Fibroblast of pulmonary artery (primary cell): ENCODE results near the gene CA10.

ENCODE experiments used
- DNase-seq: peaks from one replicate; pipeline ENCODE4 v3.0.0-alpha.2; 2010; ENCODE audit warnings: low read depth
- H3K4me3 ChIP-seq: replicated peaks from 2 replicates; pipeline ENCODE4 v1.5.1; 2011; ENCODE audit warnings: low read depth, mild to moderate bottlenecking, control low read depth, low read length, moderate library complexity
- CTCF ChIP-seq: IDR thresholded peaks from 2 replicates; pipeline ENCODE4 v1.5.1; 2011; ENCODE audit warnings: mild to moderate bottlenecking, control low read depth, low read length, inconsistent platforms; ENCODE audit errors: missing control alignments

The CA10 gene

GRCh38 chr17:51801626-51802025 is 356.9 kb downstream of the CA10 start:
- DNase-seq, result no peak
- no peak overlapping the region for H3K4me3 ChIP-seq
- TF ChIP-seq CTCF, result no peak

- DNase-seq, result no peak
- H3K4me3 ChIP-seq, result no peak overlapping the region
- no peak for TF ChIP-seq CTCF
Observed at GRCh38 chr17:51799981-51800380, 358.5 kb downstream of the CA10 start.

- no peak for TF ChIP-seq CTCF
Observed at GRCh38 chr17:51799240-51799639, 359.3 kb downstream of the CA10 start.

GRCh38 chr17:51797150-51797549 is 361.4 kb downstream of the CA10 start:
- DNase-seq, result no peak
- no peak overlapping the region for H3K4me3 ChIP-seq
- TF ChIP-seq CTCF, result no peak

More at GRCh38 chr17:51799240-51799639, 359.3 kb downstream of the CA10 start:
- no peak for DNase-seq
- no peak overlapping the region for H3K4me3 ChIP-seq

GRCh38 chr17:51796026-51796425 is 362.5 kb downstream of the CA10 start:
- DNase-seq, result no peak
- no peak for TF ChIP-seq CTCF
- H3K4me3 ChIP-seq, result no peak overlapping the region

GRCh38 chr17:51795401-51795800 is 363.1 kb downstream of the CA10 start:
- no peak for DNase-seq
- no peak for TF ChIP-seq CTCF
- no peak overlapping the region for H3K4me3 ChIP-seq

GRCh38 chr17:51794466-51794865 is 364.0 kb downstream of the CA10 start:
- no peak for DNase-seq
- H3K4me3 ChIP-seq, result no peak overlapping the region
- no peak for TF ChIP-seq CTCF
